ENCODE measurements around the gene CDC7. TPM values are rescaled to one million over a fixed set of nuclear protein-coding genes. Genes with fewer than 3 reads are reported as not detected.

CDC7 gene
- total RNA-seq, 1 donor from 2014 or later = 4.3 TPM

GRCh38 chr1:91552091-91552490, 51.4 kb downstream of the CDC7 start:
- no peak overlapping the region for H3K4me3 Mint-ChIP-seq (ENCODE audit: unreplicated experiment)
- H3K36me3 Mint-ChIP-seq (ENCODE audit: unreplicated experiment) = no peaks in the 10 kb centered on the region
- no peak for DNase-seq (ENCODE audit: extremely low spot score, unreplicated experiment)
- no peak overlapping the region for H3K27ac Mint-ChIP-seq (ENCODE audit: unreplicated experiment)
- TF ChIP-seq, protein P1, sequence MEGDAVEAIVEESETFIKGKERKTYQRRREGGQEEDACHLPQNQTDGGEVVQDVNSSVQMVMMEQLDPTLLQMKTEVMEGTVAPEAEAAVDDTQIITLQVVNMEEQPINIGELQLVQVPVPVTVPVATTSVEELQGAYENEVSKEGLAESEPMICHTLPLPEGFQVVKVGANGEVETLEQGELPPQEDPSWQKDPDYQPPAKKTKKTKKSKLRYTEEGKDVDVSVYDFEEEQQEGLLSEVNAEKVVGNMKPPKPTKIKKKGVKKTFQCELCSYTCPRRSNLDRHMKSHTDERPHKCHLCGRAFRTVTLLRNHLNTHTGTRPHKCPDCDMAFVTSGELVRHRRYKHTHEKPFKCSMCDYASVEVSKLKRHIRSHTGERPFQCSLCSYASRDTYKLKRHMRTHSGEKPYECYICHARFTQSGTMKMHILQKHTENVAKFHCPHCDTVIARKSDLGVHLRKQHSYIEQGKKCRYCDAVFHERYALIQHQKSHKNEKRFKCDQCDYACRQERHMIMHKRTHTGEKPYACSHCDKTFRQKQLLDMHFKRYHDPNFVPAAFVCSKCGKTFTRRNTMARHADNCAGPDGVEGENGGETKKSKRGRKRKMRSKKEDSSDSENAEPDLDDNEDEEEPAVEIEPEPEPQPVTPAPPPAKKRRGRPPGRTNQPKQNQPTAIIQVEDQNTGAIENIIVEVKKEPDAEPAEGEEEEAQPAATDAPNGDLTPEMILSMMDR (IDR thresholded peaks at IDR 0.05) = no peak
- H3K4me1 Mint-ChIP-seq (ENCODE audit: unreplicated experiment) = peaks cover 32% of the 10 kb centered on the region
- H3K27me3 Mint-ChIP-seq (ENCODE audit: unreplicated experiment) = no peaks in the 10 kb centered on the region
- H3K9me3 Mint-ChIP-seq (ENCODE audit: unreplicated experiment) = no peaks in the 10 kb centered on the region

DNA sequence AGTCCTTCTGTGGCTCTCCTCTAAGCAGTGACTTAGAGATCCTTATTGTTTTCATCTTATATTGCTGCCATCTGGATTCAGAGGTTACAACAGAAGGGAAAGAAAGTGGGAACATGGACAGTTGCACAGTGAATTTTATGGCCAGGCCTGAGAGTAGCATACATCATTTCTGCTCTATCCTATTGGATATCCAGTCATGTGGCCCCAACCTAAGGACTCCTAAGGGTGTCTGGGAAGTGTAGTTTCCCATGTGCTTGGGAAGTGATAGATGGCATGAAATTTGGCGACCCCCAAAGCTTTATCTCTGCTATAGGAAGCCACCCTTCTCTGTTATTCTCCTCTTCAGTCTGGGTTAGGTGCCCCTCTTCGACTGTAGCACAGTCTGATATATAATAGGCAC, 51.9 kb downstream of the CDC7 start:
- Mint-ChIP-seq H3K27me3 (ENCODE audit: unreplicated experiment) (no peaks in the 10 kb centered on the region), H3K9me3 (ENCODE audit: unreplicated experiment) (no peaks in the 10 kb centered on the region), H3K4me3 (ENCODE audit: unreplicated experiment) (no peak overlapping the region), H3K4me1 (ENCODE audit: unreplicated experiment) (peaks cover 36% of the 10 kb centered on the region), H3K36me3 (ENCODE audit: unreplicated experiment) (no peaks in the 10 kb centered on the region), H3K27ac (ENCODE audit: unreplicated experiment) (no peak overlapping the region)
- TF ChIP-seq, protein P1 (IDR thresholded peaks at IDR 0.05) = no peak
- no peak for DNase-seq (ENCODE audit: extremely low spot score, unreplicated experiment)

DNA sequence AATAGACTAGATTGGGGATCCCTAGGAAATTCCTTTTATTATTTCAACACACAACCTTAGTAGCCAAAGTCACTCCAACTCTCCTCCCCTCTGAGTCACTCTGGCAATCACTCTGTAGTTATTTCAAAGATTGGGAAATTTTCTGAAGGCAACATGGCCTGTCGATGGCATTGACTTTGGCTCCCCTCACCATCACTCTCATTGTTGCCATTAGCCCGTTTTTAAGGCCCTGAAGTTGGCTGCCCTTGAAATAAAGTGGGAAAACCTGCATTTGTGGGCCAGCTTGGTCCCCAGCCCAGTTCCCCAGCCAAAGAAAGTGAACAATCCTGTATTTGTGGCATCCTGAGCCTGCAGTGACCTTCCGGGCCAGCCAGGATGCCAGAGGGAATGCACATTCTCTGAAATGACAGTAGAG, 52.5 kb downstream of the CDC7 start:
- Mint-ChIP-seq H3K27me3 (ENCODE audit: unreplicated experiment) (no peaks in the 10 kb centered on the region), H3K4me3 (ENCODE audit: unreplicated experiment) (no peak overlapping the region), H3K9me3 (ENCODE audit: unreplicated experiment) (no peaks in the 10 kb centered on the region), H3K36me3 (ENCODE audit: unreplicated experiment) (no peaks in the 10 kb centered on the region), H3K27ac (ENCODE audit: unreplicated experiment) (no peak overlapping the region), H3K4me1 (ENCODE audit: unreplicated experiment) (peaks cover 36% of the 10 kb centered on the region)
- no peak for DNase-seq (ENCODE audit: extremely low spot score, unreplicated experiment)
- TF ChIP-seq, protein P1 (IDR thresholded peaks at IDR 0.05) = no peak

- DNase-seq (ENCODE audit: extremely low spot score, unreplicated experiment) = no peak
Observed at GRCh38 chr1:91555074-91555730, 54.6 kb downstream of the CDC7 start.

DNA sequence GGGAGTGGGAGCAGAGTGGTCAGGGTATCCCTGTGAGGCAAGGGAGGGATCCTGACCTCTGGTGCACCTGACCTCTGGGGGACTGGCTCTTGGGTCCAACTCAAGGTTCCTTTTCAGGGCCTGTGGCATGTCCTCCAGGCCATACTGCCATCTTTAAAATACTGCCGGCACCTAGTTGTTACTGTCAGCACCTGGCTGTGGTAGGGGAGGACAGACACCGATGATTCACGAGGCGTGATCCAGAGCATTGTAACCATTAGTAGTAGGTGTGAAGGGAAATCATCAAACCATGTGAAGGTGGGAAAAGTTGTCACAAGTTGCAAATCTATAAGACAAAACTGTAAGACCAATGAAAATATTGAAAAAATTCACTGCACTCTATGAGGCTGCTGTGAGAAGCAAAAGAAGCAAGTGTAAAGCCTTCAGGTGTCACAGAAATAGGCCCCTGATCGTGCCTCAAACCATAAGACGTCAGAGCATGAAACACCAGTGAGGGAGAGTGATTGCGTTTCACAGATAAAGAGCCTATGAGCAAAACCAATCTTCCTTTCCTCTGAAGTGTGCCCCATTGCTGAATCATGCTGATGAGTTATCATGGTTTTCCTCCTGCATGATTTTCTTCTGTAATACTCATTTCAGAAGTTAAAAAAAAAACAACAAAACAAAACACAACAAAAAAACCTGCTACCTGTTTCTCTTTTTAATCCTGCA, 55.3 kb downstream of the CDC7 start:
- H3K9me3 Mint-ChIP-seq (ENCODE audit: unreplicated experiment) = no peaks in the 10 kb centered on the region
- peaks cover 34% of the 10 kb centered on the region for H3K4me1 Mint-ChIP-seq (ENCODE audit: unreplicated experiment)
- H3K4me3 Mint-ChIP-seq (ENCODE audit: unreplicated experiment) = no peak overlapping the region
- no peaks in the 10 kb centered on the region for H3K27me3 Mint-ChIP-seq (ENCODE audit: unreplicated experiment)
- no peaks in the 10 kb centered on the region for H3K36me3 Mint-ChIP-seq (ENCODE audit: unreplicated experiment)
- no peak for DNase-seq (ENCODE audit: extremely low spot score, unreplicated experiment)
- TF ChIP-seq, protein P1 (IDR thresholded peaks at IDR 0.05) = no peak
- H3K27ac Mint-ChIP-seq (ENCODE audit: unreplicated experiment) = no peak overlapping the region

More at GRCh38 chr1:91555074-91555730, 54.6 kb downstream of the CDC7 start:
- peaks cover 34% of the 10 kb centered on the region for H3K4me1 Mint-ChIP-seq (ENCODE audit: unreplicated experiment)
- H3K9me3 Mint-ChIP-seq (ENCODE audit: unreplicated experiment) = no peaks in the 10 kb centered on the region
- H3K36me3 Mint-ChIP-seq (ENCODE audit: unreplicated experiment) = no peaks in the 10 kb centered on the region
- no peak overlapping the region for H3K27ac Mint-ChIP-seq (ENCODE audit: unreplicated experiment)
- TF ChIP-seq, protein P1 (IDR thresholded peaks at IDR 0.05) = peak; percentile 36
- H3K4me3 Mint-ChIP-seq (ENCODE audit: unreplicated experiment) = no peak overlapping the region
- no peaks in the 10 kb centered on the region for H3K27me3 Mint-ChIP-seq (ENCODE audit: unreplicated experiment)
